Transverse colon (tissue), 4 donors: Measurements from ENCODE around the gene GFRA1. TPM values are rescaled to one million over a fixed set of nuclear protein-coding genes. Genes with fewer than 3 reads are reported as not detected.

Experiments used
- DNase-seq: peaks from one replicate; pipeline ENCODE4 v3.0.0-alpha.2; 2019
- H3K27ac ChIP-seq, 4 donors: fragments of 200-600 bp; sonication (generic); 2 replicates each; pipeline ENCODE4 v1.5.1; 2016 to 2018; ENCODE audit warnings: inconsistent platforms in 4 of 4
- H3K27me3 ChIP-seq: fragments of 200-600 bp; sonication (generic); 2 replicates; pipeline ENCODE4 v1.5.1; 2017; ENCODE audit warnings: inconsistent platforms
- H3K36me3 ChIP-seq, 4 donors: fragments of 200-600 bp; sonication (generic); 2 replicates each; pipeline ENCODE4 v1.5.1; 2017 to 2019; ENCODE audit warnings: inconsistent platforms in 4 of 4
- H3K4me1 ChIP-seq, 4 donors: fragments of 200-600 bp; sonication (generic); 2 replicates each; pipeline ENCODE4 v1.5.1; 2017 to 2020; ENCODE audit warnings: inconsistent platforms in 4 of 4
- H3K4me3 ChIP-seq, 4 donors: fragments of 200-600 bp; sonication (generic); 1 replicate in 1 of 4; 2 replicates in 3 of 4; pipeline versions ENCODE4 v1.5.1 to v1.6.1; 2017 to 2019; ENCODE audit warnings: inconsistent platforms in 4 of 4
- H3K9me3 ChIP-seq, 2 donors: fragments of 200-600 bp; sonication (generic); 2 replicates each; pipeline ENCODE4 v1.5.1; 2017 to 2019; ENCODE audit warnings: inconsistent platforms in 2 of 2
- EP300 ChIP-seq: sonication (generic); formaldehyde crosslinking; IDR thresholded peaks from one replicate; pipeline ENCODE4 v1.6.1; 2017; ENCODE audit warnings: antibody characterized with exemption, low read depth
- POLR2A ChIP-seq: fragments of 450-650 bp; IDR thresholded peaks from one replicate; pipeline ENCODE4 v1.6.1; 2016; ENCODE audit warnings: antibody characterized with exemption, mild to moderate bottlenecking, moderate library complexity
- POLR2AphosphoS5 ChIP-seq, 3 donors: sonication (generic); formaldehyde crosslinking; IDR thresholded peaks; one replicate each; pipeline ENCODE4 v1.6.1; 2016; ENCODE audit warnings: antibody characterized with exemption in 3 of 3
- WGBS, 2 donors: methylation state at CpG; one replicate each; pipeline ENCODE4 v1.1.5; 2018; ENCODE audit warnings: low coverage in 1 of 2; 5-methylcytosine and 5-hydroxymethylcytosine counted together
- in situ Hi-C, 4 donors: fragments of 200-750 bp; cut with MboI; loops; one replicate each; pipeline versions ENCODE4 v1.15.0 to v1.15.1; 2017; ENCODE audit warnings: low sequenced_read_pairs in 3 of 4, low pct_ligation_motif_present in 1 of 4, low pct_unique_long_range_greater_than_20kb in 1 of 4
- intact Hi-C: fragments of 100-400 bp; cut with DNase I; formaldehyde crosslinking; loops from one replicate; pipeline ENCODE4 v1.15.1; 2023; ENCODE audit warnings: low total_unique reads
- total RNA-seq, 4 donors: library from RNA; depleted of rRNA; stranded (reverse); fragments of >200 nt; gene quantifications; one replicate each; pipeline ENCODE4 v1.1.0, GENCODE V29; 2016
- TF ChIP-seq, protein P1 (sequence below), 5 experiments: fragments of 200-600 bp in 3 of 5; fragments of 450-650 bp in 2 of 5; sonication (generic) in 3 of 5; IDR thresholded peaks; 1 replicate in 2 of 5; 2 replicates in 3 of 5; pipeline ENCODE4 v1.5.1; 2016 to 2017; ENCODE audit warnings: antibody characterized with exemption in 5 of 5, inconsistent platforms in 3 of 5, mild to moderate bottlenecking in 2 of 5, moderate library complexity in 1 of 5

Gene GFRA1
- total RNA-seq, 4 donors from 2014 or later, result 12.0 to 32.8 (median 17.3) TPM

DNA sequence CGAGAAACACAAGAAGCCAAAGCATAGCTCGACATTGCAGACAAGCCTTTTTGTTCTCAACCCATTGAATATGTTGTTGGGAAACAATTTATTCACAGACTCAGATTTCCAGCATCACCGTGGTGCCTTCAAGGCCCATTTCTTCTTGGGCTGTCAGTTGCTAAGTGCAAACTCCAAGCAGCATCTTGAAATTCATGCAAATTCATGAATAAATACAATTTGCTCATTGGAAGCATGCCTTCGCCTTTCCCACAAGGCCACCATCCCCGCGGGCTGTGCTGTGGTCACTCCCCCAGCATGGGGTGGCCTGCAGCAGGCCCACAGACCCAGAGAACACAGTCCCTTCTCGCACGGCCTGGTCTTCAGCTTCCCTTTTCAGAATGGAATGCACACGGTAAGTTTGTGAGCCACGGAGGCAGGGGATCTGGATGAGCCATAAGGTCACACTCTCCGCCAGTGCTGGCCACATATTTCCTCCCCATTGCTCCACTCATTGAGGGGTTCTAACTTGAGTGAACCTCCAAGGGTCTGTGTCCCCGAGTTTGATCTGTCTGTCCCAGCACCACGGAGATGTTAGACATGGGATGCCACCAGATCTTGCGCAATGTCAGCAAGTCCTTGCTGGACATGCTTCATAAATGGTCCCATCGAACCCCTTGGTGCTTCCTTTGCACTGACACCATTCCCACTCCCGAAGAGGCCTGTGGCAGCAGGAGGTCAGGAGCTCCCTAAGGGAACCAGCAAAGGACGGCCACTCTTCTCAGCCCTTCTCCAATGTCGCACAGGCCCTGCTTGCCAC, 109.5 kb downstream of the GFRA1 start:
- H3K9me3 ChIP-seq, result no peaks in the 10 kb centered on the region
- no peak overlapping the region for H3K27ac ChIP-seq
- no peak for DNase-seq
- H3K4me3 ChIP-seq, result no peak overlapping the region
- no peaks in the 10 kb centered on the region for H3K36me3 ChIP-seq
- no peaks in the 10 kb centered on the region for H3K4me1 ChIP-seq
- TF ChIP-seq POLR2A, result no peak
- no peak for TF ChIP-seq POLR2AphosphoS5 (IDR thresholded peaks at IDR 0.05)
- TF ChIP-seq, protein P1, sequence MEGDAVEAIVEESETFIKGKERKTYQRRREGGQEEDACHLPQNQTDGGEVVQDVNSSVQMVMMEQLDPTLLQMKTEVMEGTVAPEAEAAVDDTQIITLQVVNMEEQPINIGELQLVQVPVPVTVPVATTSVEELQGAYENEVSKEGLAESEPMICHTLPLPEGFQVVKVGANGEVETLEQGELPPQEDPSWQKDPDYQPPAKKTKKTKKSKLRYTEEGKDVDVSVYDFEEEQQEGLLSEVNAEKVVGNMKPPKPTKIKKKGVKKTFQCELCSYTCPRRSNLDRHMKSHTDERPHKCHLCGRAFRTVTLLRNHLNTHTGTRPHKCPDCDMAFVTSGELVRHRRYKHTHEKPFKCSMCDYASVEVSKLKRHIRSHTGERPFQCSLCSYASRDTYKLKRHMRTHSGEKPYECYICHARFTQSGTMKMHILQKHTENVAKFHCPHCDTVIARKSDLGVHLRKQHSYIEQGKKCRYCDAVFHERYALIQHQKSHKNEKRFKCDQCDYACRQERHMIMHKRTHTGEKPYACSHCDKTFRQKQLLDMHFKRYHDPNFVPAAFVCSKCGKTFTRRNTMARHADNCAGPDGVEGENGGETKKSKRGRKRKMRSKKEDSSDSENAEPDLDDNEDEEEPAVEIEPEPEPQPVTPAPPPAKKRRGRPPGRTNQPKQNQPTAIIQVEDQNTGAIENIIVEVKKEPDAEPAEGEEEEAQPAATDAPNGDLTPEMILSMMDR (IDR thresholded peaks at IDR 0.05), result no peak
- no peak for TF ChIP-seq EP300
- intact Hi-C loops (no loop called here), in situ Hi-C loops (no loop called here)
- WGBS, 2 donors, result 53 to 80% methylated on average over 3 to 18 of the region's 18 CpGs
- H3K27me3 ChIP-seq, result no peaks in the 10 kb centered on the region

DNA sequence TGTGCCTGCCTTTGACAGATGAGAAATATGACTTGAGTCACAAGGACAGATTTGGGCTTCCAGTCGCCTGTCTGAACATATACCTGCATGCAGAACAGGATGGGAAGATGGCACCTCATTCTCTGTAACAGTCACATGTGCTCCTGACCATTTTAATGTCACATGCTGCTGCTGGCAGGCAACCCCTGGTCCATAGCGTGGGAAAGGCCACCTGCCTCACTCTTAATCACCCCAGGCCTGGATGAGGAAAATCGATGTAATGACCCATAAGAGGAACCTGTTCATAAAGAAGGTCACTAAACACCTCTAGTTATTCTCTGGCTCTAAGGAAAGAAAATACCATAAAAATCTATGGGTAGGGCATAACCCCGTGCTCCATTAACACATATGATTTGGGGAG, 110.2 kb downstream of the GFRA1 start:
- WGBS, 2 donors, result 73 to 78% methylated on average over 1 to 4 of the region's 4 CpGs
- in situ Hi-C loops (no loop called here), intact Hi-C loops (no loop called here)

DNA sequence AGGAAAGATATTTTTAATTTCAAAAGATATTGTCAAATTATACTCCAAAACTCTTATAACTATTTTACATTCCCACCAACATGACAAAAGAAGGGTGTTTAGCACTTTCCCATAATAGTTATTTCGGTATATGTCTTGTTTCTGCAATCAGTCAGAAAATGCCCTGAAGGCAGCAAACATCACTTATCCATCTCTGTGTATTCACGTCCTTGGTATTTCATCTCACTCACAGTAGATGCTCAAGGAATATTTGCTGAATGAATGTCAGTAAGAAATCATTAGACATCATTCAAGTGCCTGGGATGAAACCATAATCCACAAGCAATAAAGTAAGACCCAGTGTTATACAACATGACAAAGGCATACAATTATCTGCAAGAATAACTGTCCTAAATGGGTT, 112.7 kb downstream of the GFRA1 start:
- no peaks in the 10 kb centered on the region for H3K4me1 ChIP-seq
- no peaks in the 10 kb centered on the region for H3K9me3 ChIP-seq
- no peak overlapping the region for H3K4me3 ChIP-seq
- intact Hi-C loops, result no loop called here
- H3K27ac ChIP-seq, result no peak overlapping the region
- in situ Hi-C loops, result no loop called here
- H3K27me3 ChIP-seq, result no peaks in the 10 kb centered on the region
- no peaks in the 10 kb centered on the region for H3K36me3 ChIP-seq
- TF ChIP-seq, protein P1 (IDR thresholded peaks at IDR 0.05), result no peak
- no peak for TF ChIP-seq POLR2AphosphoS5 (IDR thresholded peaks at IDR 0.05)
- no peak for TF ChIP-seq EP300
- no peak for TF ChIP-seq POLR2A
- WGBS, 2 donors, result 58 to 81% methylated on average over 2 of the region's 2 CpGs
- DNase-seq, result no peak

More for the DNA sequence above, 110.2 kb downstream of the GFRA1 start:
- no peaks in the 10 kb centered on the region for H3K27me3 ChIP-seq
- no peak overlapping the region for H3K4me3 ChIP-seq
- TF ChIP-seq EP300 (no peak), POLR2A (no peak), POLR2AphosphoS5 (IDR thresholded peaks at IDR 0.05) (no peak)
- TF ChIP-seq, protein P1 (IDR thresholded peaks at IDR 0.05), result no peak
- DNase-seq, result no peak
- no peak overlapping the region for H3K27ac ChIP-seq
- H3K9me3 ChIP-seq, result no peaks in the 10 kb centered on the region
- H3K36me3 ChIP-seq, result no peaks in the 10 kb centered on the region
- no peaks in the 10 kb centered on the region for H3K4me1 ChIP-seq

DNA sequence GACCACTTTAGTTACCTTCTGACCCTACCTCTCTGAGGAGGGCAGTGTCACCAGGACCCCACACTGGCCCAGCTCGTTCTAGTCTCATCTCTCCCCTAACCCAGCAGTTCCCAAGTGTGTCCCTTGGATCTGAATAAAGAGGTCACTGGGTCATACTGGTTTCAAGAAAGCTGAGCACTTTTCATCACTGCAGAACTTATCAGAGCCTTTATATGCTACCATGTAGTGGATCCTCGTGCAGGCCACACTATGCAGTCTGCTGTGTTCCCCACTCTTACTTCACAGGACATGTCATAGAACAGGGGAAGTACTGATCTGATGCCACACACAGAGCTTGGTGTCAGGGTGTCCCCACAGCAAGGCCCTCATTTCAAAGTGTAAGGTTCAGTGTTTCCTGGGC, 113.8 kb downstream of the GFRA1 start:
- H3K27ac ChIP-seq, result no peak overlapping the region
- H3K9me3 ChIP-seq, result no peaks in the 10 kb centered on the region
- DNase-seq, result no peak
- in situ Hi-C loops (no loop called here), intact Hi-C loops (no loop called here)
- no peak for TF ChIP-seq POLR2AphosphoS5 (IDR thresholded peaks at IDR 0.05)
- TF ChIP-seq POLR2A, result no peak
- TF ChIP-seq, protein P1 (IDR thresholded peaks at IDR 0.05), result no peak
- no peak for TF ChIP-seq EP300
- WGBS, 2 donors, result 63% methylated on average over 2 of the region's 2 CpGs; no CpG with 5 or more reads in 1 of the 2 donors
- H3K27me3 ChIP-seq, result no peaks in the 10 kb centered on the region
- H3K36me3 ChIP-seq, result no peaks in the 10 kb centered on the region
- H3K4me1 ChIP-seq, result no peaks in the 10 kb centered on the region
- no peak overlapping the region for H3K4me3 ChIP-seq
